Upper lobe of left lung (tissue), 6 donors: ENCODE results near the gene OVCH1. TPM values are rescaled to one million over a fixed set of nuclear protein-coding genes. Genes with fewer than 3 reads are reported as not detected.

Experiments used
- ATAC-seq, 2 donors: fragments of 200-7000 bp; cut with Tn5 transposase; one replicate each; pipeline ENCODE4 v1.9.1; 2022; ENCODE audit warnings: mild to moderate bottlenecking in 2 of 2, moderate library complexity in 2 of 2; ENCODE audit not compliant: low FRiP score in 2 of 2
- DNase-seq, 2 donors: peaks; one replicate each; pipeline ENCODE4 v3.0.0-alpha.2; 2019 to 2020
- H3K27ac ChIP-seq, 4 donors: fragments of 200-600 bp; sonication (generic); one replicate each; pipeline ENCODE4 v1.5.1; 2016 to 2019
- H3K27me3 ChIP-seq, 4 donors: fragments of 200-600 bp; sonication (generic); one replicate each; pipeline ENCODE4 v1.5.1; 2017 to 2019
- H3K36me3 ChIP-seq, 4 donors: fragments of 200-600 bp; sonication (generic); one replicate each; pipeline ENCODE4 v1.5.1; 2016 to 2019
- H3K4me1 ChIP-seq, 4 donors: fragments of 200-600 bp; sonication (generic); one replicate each; pipeline ENCODE4 v1.5.1; 2018 to 2019
- H3K4me3 ChIP-seq, 4 donors: fragments of 200-600 bp; sonication (generic); one replicate each; pipeline ENCODE4 v1.5.1; 2017 to 2019; ENCODE audit warnings: mild to moderate bottlenecking in 2 of 4, moderate library complexity in 1 of 4
- H3K9me3 ChIP-seq, 4 donors: fragments of 200-600 bp; sonication (generic); one replicate each; pipeline ENCODE4 v1.5.1; 2018 to 2019
- CTCF ChIP-seq, 6 experiments: fragments of 450-650 bp in 4 of 6; fragments of 200-600 bp in 2 of 6; sonication (generic) in 2 of 6; IDR thresholded peaks; one replicate each; pipeline ENCODE4 v1.5.1; 2016 to 2019; ENCODE audit warnings: antibody characterized with exemption in 6 of 6
- EP300 ChIP-seq, 4 donors: sonication (generic); formaldehyde crosslinking; IDR thresholded peaks; one replicate each; pipeline ENCODE4 v1.5.1; 2017; ENCODE audit warnings: antibody characterized with exemption in 4 of 4, control low read depth in 2 of 4
- POLR2A ChIP-seq, 4 donors: fragments of 450-650 bp; IDR thresholded peaks; one replicate each; pipeline ENCODE4 v1.5.1; 2016 to 2017; ENCODE audit warnings: antibody characterized with exemption in 4 of 4, mild to moderate bottlenecking in 2 of 4
- POLR2AphosphoS5 ChIP-seq, 2 donors: sonication (generic); formaldehyde crosslinking; IDR thresholded peaks; one replicate each; pipeline ENCODE4 v1.5.1; 2017; ENCODE audit warnings: antibody characterized with exemption in 2 of 2
- WGBS, 2 donors: methylation state at CpG; one replicate each; pipeline ENCODE4 v1.1.5; 2017 to 2018; 5-methylcytosine and 5-hydroxymethylcytosine counted together
- total RNA-seq, 6 donors: library from RNA; depleted of rRNA in 4 of 6; stranded (reverse); fragments of >200 nt in 4 of 6; gene quantifications; one replicate each; pipeline versions ENCODE4 v1.1.0 to v1.2.1, GENCODE V29; 2016 to 2021
- donor health status: DM: no; HTN: no; CAD: no; lungs with moderate emphysema.
- donor health status: DM: no; HTN: yes; CAD: no; lungs with severe emphysema.

Gene OVCH1
- total RNA-seq, 6 donors from 2014 or later, result 1.2 to 4.0 (median 2.3) TPM

GRCh38 chr12:29403991-29404390 lies 93.5 kb downstream of the OVCH1 start:
- Histone ChIP-seq H3K4me3 (no peak overlapping the region), H3K27me3 (no peaks in the 10 kb centered on the region), H3K4me1 (no peaks in the 10 kb centered on the region), H3K36me3 (no peaks in the 10 kb centered on the region), H3K9me3 (no peaks in the 10 kb centered on the region), H3K27ac (no peak overlapping the region)
- ATAC-seq, result no peak
- DNase-seq, result no peak
- TF ChIP-seq EP300 (IDR thresholded peaks at IDR 0.05), result no peak
- TF ChIP-seq CTCF (IDR thresholded peaks at IDR 0.05), result no peak
- TF ChIP-seq POLR2AphosphoS5 (IDR thresholded peaks at IDR 0.05), result no peak
- TF ChIP-seq POLR2A (IDR thresholded peaks at IDR 0.05), result no peak
- WGBS, 2 donors, result 66 to 85% methylated on average over 4 of the region's 4 CpGs

- H3K4me1 ChIP-seq, result no peaks in the 10 kb centered on the region
- no peaks in the 10 kb centered on the region for H3K27me3 ChIP-seq
- DNase-seq (no peak), ATAC-seq (no peak)
- no peaks in the 10 kb centered on the region for H3K36me3 ChIP-seq
- TF ChIP-seq POLR2A (IDR thresholded peaks at IDR 0.05) (no peak), POLR2AphosphoS5 (IDR thresholded peaks at IDR 0.05) (no peak), EP300 (IDR thresholded peaks at IDR 0.05) (no peak), CTCF (IDR thresholded peaks at IDR 0.05) (no peak)
- no peak overlapping the region for H3K27ac ChIP-seq
- no peak overlapping the region for H3K4me3 ChIP-seq
- H3K9me3 ChIP-seq, result no peaks in the 10 kb centered on the region
These were observed 95.0 kb downstream of the OVCH1 start for GRCh38 chr12:29402437-29402836.

- H3K9me3 ChIP-seq, result no peaks in the 10 kb centered on the region
- no peaks in the 10 kb centered on the region for H3K4me1 ChIP-seq
- H3K27me3 ChIP-seq, result no peaks in the 10 kb centered on the region
- ATAC-seq, result no peak
- no peak overlapping the region for H3K27ac ChIP-seq
- no peak for DNase-seq
- no peak for TF ChIP-seq POLR2A (IDR thresholded peaks at IDR 0.05)
- TF ChIP-seq CTCF (IDR thresholded peaks at IDR 0.05), result no peak
- TF ChIP-seq EP300 (IDR thresholded peaks at IDR 0.05), result no peak
- no peak for TF ChIP-seq POLR2AphosphoS5 (IDR thresholded peaks at IDR 0.05)
- no peak overlapping the region for H3K4me3 ChIP-seq
- no peaks in the 10 kb centered on the region for H3K36me3 ChIP-seq
- 88 to 92% methylated on average over 1 of the region's 1 CpG for WGBS, 2 donors
These were observed 99.0 kb downstream of the OVCH1 start for GRCh38 chr12:29398495-29398894.

GRCh38 chr12:29396774-29397173 lies 100.7 kb downstream of the OVCH1 start:
- Histone ChIP-seq H3K36me3 (no peaks in the 10 kb centered on the region), H3K4me1 (no peaks in the 10 kb centered on the region), H3K27me3 (no peaks in the 10 kb centered on the region), H3K4me3 (no peak overlapping the region), H3K27ac (no peak overlapping the region), H3K9me3 (no peaks in the 10 kb centered on the region)
- no peak for DNase-seq
- WGBS, 2 donors, result 82 to 85% methylated on average over 3 of the region's 3 CpGs
- no peak for ATAC-seq
- no peak for TF ChIP-seq POLR2A (IDR thresholded peaks at IDR 0.05)
- TF ChIP-seq POLR2AphosphoS5 (IDR thresholded peaks at IDR 0.05), result no peak
- no peak for TF ChIP-seq CTCF (IDR thresholded peaks at IDR 0.05)
- no peak for TF ChIP-seq EP300 (IDR thresholded peaks at IDR 0.05)

- H3K27ac ChIP-seq, result no peak overlapping the region
- DNase-seq, result no peak
- no peaks in the 10 kb centered on the region for H3K27me3 ChIP-seq
- no peaks in the 10 kb centered on the region for H3K36me3 ChIP-seq
- H3K9me3 ChIP-seq, result no peaks in the 10 kb centered on the region
- TF ChIP-seq POLR2AphosphoS5 (IDR thresholded peaks at IDR 0.05), result no peak
- no peak for TF ChIP-seq POLR2A (IDR thresholded peaks at IDR 0.05)
- no peak for TF ChIP-seq EP300 (IDR thresholded peaks at IDR 0.05)
- no peak for TF ChIP-seq CTCF (IDR thresholded peaks at IDR 0.05)
- no peaks in the 10 kb centered on the region for H3K4me1 ChIP-seq
- no peak overlapping the region for H3K4me3 ChIP-seq
- 90 to 96% methylated on average over 1 of the region's 1 CpG for WGBS, 2 donors
- ATAC-seq, result no peak
These were observed 102.1 kb downstream of the OVCH1 start for GRCh38 chr12:29395356-29395755.
